Retinal pigment epithelial cell (primary cell): Measurements from ENCODE around the gene CAPN13.

ENCODE experiments used
- DNase-seq: peaks from one replicate; pipeline ENCODE4 v3.0.0-alpha.2; 2010; ENCODE audit warnings: low read depth
- H3K4me3 ChIP-seq: 2 replicates; pipeline ENCODE4 v1.5.1; 2011; ENCODE audit warnings: mild to moderate bottlenecking, low read length, control low read depth, moderate library complexity
- CTCF ChIP-seq: conservative IDR thresholded peaks from 2 replicates; pipeline ENCODE4 v1.5.1; 2011; ENCODE audit warnings: low read depth, low read length, control low read depth, inconsistent platforms

The CAPN13 gene

GRCh38 chr2:30730736-30731647, 76.3 kb downstream of the CAPN13 start:
- TF ChIP-seq CTCF = no peak
- no peak overlapping the region for H3K4me3 ChIP-seq
- DNase-seq = no peak

GRCh38 chr2:30729031-30729430, 78.2 kb downstream of the CAPN13 start:
- no peak for DNase-seq
- TF ChIP-seq CTCF = no peak
- no peak overlapping the region for H3K4me3 ChIP-seq

GRCh38 chr2:30722936-30723725, 84.1 kb downstream of the CAPN13 start:
- TF ChIP-seq CTCF = no peak
- no peak for DNase-seq
- H3K4me3 ChIP-seq = no peak overlapping the region

- TF ChIP-seq CTCF = no peak
- DNase-seq = no peak
Measured at GRCh38 chr2:30721668-30722647, 85.3 kb downstream of the CAPN13 start.

GRCh38 chr2:30721241-30721640, 86.0 kb downstream of the CAPN13 start:
- DNase-seq = no peak
- no peak overlapping the region for H3K4me3 ChIP-seq
- no peak for TF ChIP-seq CTCF

More at GRCh38 chr2:30721668-30722647, 85.3 kb downstream of the CAPN13 start:
- no peak overlapping the region for H3K4me3 ChIP-seq

GRCh38 chr2:30717081-30717650, 90.1 kb downstream of the CAPN13 start:
- no peak overlapping the region for H3K4me3 ChIP-seq
- TF ChIP-seq CTCF = no peak
- DNase-seq = no peak
